Eye (tissue), 1 donor: ENCODE results near the gene LDB2.
"Not testable (repeated sequence)": the region's sequence is repeated elsewhere in the genome, so short reads cannot be mapped to it uniquely, and the experiment has no call there.

Experiments
- DNase-seq: peaks from one replicate; pipeline ENCODE4 v3.0.0-alpha.2; 2015

Gene LDB2

GRCh38 chr4:16636912-16637630, 261.4 kb downstream of the LDB2 start:
- no peak for DNase-seq

GRCh38 chr4:16636304-16636703, 262.1 kb downstream of the LDB2 start:
- no peak for DNase-seq

GRCh38 chr4:16629274-16629673, 269.2 kb downstream of the LDB2 start:
- DNase-seq: not testable (repeated sequence)

- DNase-seq: not testable (repeated sequence)
Observed at GRCh38 chr4:16628835-16629234, 269.6 kb downstream of the LDB2 start.

- no peak for DNase-seq
Observed at GRCh38 chr4:16627999-16628398, 270.4 kb downstream of the LDB2 start.

- no peak for DNase-seq
Observed at GRCh38 chr4:16626945-16627344, 271.5 kb downstream of the LDB2 start.

- no peak for DNase-seq
Observed at GRCh38 chr4:16622826-16623225, 275.6 kb downstream of the LDB2 start.

GRCh38 chr4:16617435-16617834, 281.0 kb downstream of the LDB2 start:
- DNase-seq: peak; percentile 30

- peak; percentile 52 for DNase-seq
Observed at GRCh38 chr4:16617011-16617410, 281.4 kb downstream of the LDB2 start.

- DNase-seq: no peak
Observed at GRCh38 chr4:16609170-16609758, 289.2 kb downstream of the LDB2 start.

- DNase-seq: no peak
Observed at GRCh38 chr4:16608611-16609125, 289.8 kb downstream of the LDB2 start.

GRCh38 chr4:16608123-16608522, 290.3 kb downstream of the LDB2 start:
- DNase-seq: no peak

GRCh38 chr4:16607241-16608066, 291.0 kb downstream of the LDB2 start:
- no peak for DNase-seq

GRCh38 chr4:16606691-16607090, 291.8 kb downstream of the LDB2 start:
- DNase-seq: no peak

GRCh38 chr4:16603178-16603577, 295.3 kb downstream of the LDB2 start:
- no peak for DNase-seq

- DNase-seq: no peak
Observed at GRCh38 chr4:16598597-16599206, 299.7 kb downstream of the LDB2 start.

GRCh38 chr4:16597845-16598596, 300.4 kb downstream of the LDB2 start:
- DNase-seq: peak; percentile 49

GRCh38 chr4:16597443-16597842, 301.0 kb downstream of the LDB2 start:
- no peak for DNase-seq

- no peak for DNase-seq
Observed at GRCh38 chr4:16596267-16596666, 302.2 kb downstream of the LDB2 start.

GRCh38 chr4:16594128-16594527, 304.3 kb downstream of the LDB2 start:
- DNase-seq: no peak

GRCh38 chr4:16593386-16593785, 305.1 kb downstream of the LDB2 start:
- no peak for DNase-seq

GRCh38 chr4:16591272-16591826, 307.1 kb downstream of the LDB2 start:
- DNase-seq: peak; percentile 60
